ENCODE results near the gene IRF4. TPM values are rescaled to one million over a fixed set of nuclear protein-coding genes. Genes with fewer than 3 reads are reported as not detected.

IRF4 gene
- polyA plus RNA-seq, 1 experiment, result not detected

- no peak overlapping the region for H3K27ac ChIP-seq (ENCODE audit: low read depth, low read length)
- H3K4me3 ChIP-seq (ENCODE audit: low read depth, low read length), result no peak overlapping the region
- peaks cover 22% of the 10 kb centered on the region for H3K9me3 ChIP-seq (ENCODE audit: control insufficient read depth, insufficient read depth, low read length)
- no peak for TF ChIP-seq CTCF (IDR thresholded peaks at IDR 0.05; ENCODE audit: low read depth, low read length)
- H3K27me3 ChIP-seq (ENCODE audit: control insufficient read depth, insufficient read depth, low read length), result peaks cover 14% of the 10 kb centered on the region
- ChIA-PET POLR2A (no interaction called here), CTCF (no interaction called here)
- DNase-seq (ENCODE audit: low read depth, low spot score), result no peak
These were observed 36.6 kb downstream of the IRF4 start for GRCh38 chr6:428047-428603.

GRCh38 chr6:429515-430121 is 38.1 kb downstream of the IRF4 start:
- CTCF ChIA-PET, result no interaction called here
- Histone ChIP-seq H3K9me3 (ENCODE audit: control insufficient read depth, insufficient read depth, low read length) (peaks cover 19% of the 10 kb centered on the region), H3K4me3 (ENCODE audit: low read depth, low read length) (no peak overlapping the region), H3K27ac (ENCODE audit: low read depth, low read length) (no peak overlapping the region), H3K27me3 (ENCODE audit: control insufficient read depth, insufficient read depth, low read length) (peaks cover 16% of the 10 kb centered on the region)
- POLR2A ChIA-PET, result no interaction called here
- TF ChIP-seq CTCF (IDR thresholded peaks at IDR 0.05; ENCODE audit: low read depth, low read length), result no peak
- DNase-seq (ENCODE audit: low read depth, low spot score), result no peak

- no peak overlapping the region for H3K4me3 ChIP-seq (ENCODE audit: low read depth, low read length)
- ChIA-PET CTCF (no interaction called here), POLR2A (interaction anchor here (0.5 kb wide), 1 partner anchor 8 kb away, joined by 8 read pairs; no protein-coding TSS in a partner anchor)
- peaks cover 16% of the 10 kb centered on the region for H3K27me3 ChIP-seq (ENCODE audit: control insufficient read depth, insufficient read depth, low read length)
- TF ChIP-seq CTCF (IDR thresholded peaks at IDR 0.05; ENCODE audit: low read depth, low read length), result no peak
- no peak for DNase-seq (ENCODE audit: low read depth, low spot score)
- no peak overlapping the region for H3K27ac ChIP-seq (ENCODE audit: low read depth, low read length)
- peaks cover 17% of the 10 kb centered on the region for H3K9me3 ChIP-seq (ENCODE audit: control insufficient read depth, insufficient read depth, low read length)
These were observed 40.0 kb downstream of the IRF4 start for GRCh38 chr6:431504-431903.

- Histone ChIP-seq H3K4me3 (ENCODE audit: low read depth, low read length) (no peak overlapping the region), H3K27ac (ENCODE audit: low read depth, low read length) (no peak overlapping the region), H3K9me3 (ENCODE audit: control insufficient read depth, insufficient read depth, low read length) (peaks cover 12% of the 10 kb centered on the region), H3K27me3 (ENCODE audit: control insufficient read depth, insufficient read depth, low read length) (peaks cover 14% of the 10 kb centered on the region)
- ChIA-PET POLR2A (no interaction called here), CTCF (no interaction called here)
- no peak for TF ChIP-seq CTCF (IDR thresholded peaks at IDR 0.05; ENCODE audit: low read depth, low read length)
- DNase-seq (ENCODE audit: low read depth, low spot score), result no peak
These were observed 40.4 kb downstream of the IRF4 start for GRCh38 chr6:431986-432385.

GRCh38 chr6:434051-434705 is 42.6 kb downstream of the IRF4 start:
- CTCF ChIA-PET, result no interaction called here
- no peak for TF ChIP-seq CTCF (IDR thresholded peaks at IDR 0.05; ENCODE audit: low read depth, low read length)
- peaks cover 8% of the 10 kb centered on the region for H3K9me3 ChIP-seq (ENCODE audit: control insufficient read depth, insufficient read depth, low read length)
- H3K27me3 ChIP-seq (ENCODE audit: control insufficient read depth, insufficient read depth, low read length), result peaks cover 14% of the 10 kb centered on the region
- no peak overlapping the region for H3K4me3 ChIP-seq (ENCODE audit: low read depth, low read length)
- no peak for DNase-seq (ENCODE audit: low read depth, low spot score)
- POLR2A ChIA-PET, result no interaction called here
- H3K27ac ChIP-seq (ENCODE audit: low read depth, low read length), result no peak overlapping the region
